Jurkat, Clone E6-1 (cell line): ENCODE measurements around the gene NCKAP5.

Experiments used
- DNase-seq: peaks from one replicate; pipeline ENCODE4 v3.0.0-alpha.2; 2011; ENCODE audit warnings: low read depth, low spot score
- H3K4me3 ChIP-seq: 2 replicates; pipeline ENCODE4 v1.5.1; 2011; ENCODE audit warnings: mild to moderate bottlenecking, low read length, control low read depth, moderate library complexity

The NCKAP5 gene

DNA sequence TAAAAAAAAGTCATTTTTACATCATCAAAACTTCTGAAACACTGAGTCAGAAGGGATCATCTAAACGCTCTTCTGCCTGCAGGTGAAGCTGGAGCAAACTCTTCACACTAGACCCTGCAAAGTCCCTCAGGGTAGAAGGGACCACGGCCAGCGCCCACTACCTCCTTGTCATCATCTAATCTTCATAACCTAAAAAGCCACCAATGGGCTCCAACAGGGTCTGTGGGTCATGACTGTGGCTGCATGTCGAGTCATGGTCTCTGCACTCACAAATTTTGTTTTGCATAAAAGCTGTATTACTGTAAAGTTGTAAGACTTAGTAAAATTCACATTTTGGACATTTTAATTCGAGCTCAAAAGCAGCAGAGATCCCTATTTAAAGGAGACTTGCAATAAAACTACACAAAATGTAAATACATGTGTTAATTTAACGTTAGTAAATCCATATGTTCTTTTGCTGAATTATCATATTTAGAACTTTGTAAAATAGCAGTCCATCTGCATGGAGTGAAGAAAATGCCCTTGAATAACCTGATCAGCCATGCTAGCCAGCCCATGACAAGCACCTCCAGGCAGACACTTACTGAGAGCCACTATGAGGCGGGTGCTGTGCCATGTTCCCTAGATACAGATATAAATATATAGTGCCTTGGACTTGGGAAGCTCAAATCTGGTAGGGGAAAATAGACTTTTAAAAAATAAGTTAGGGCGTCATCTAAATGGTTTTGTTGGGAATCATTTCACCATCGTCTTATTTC lies 461.0 kb downstream of the NCKAP5 start:
- H3K4me3 ChIP-seq, result no peak overlapping the region
- no peak for DNase-seq

DNA sequence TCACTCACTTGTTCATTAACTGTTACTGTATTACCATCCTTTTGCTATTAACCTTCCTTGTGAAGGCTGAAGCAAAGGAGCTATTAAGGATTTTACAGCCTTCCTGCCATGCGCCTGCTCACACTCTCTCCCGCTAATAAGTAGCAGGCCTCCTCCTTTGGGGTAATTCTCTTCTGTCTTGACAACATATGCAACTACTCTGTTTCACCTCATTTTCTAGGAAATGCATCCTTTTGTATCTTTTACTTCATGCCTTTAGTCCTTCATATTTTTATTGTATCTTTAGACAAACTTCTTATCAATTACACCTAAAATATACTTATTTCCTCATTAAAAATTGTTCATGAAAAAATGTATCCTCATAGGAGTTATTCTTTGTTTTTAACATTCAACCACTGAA lies 463.4 kb downstream of the NCKAP5 start:
- DNase-seq, result no peak

DNA sequence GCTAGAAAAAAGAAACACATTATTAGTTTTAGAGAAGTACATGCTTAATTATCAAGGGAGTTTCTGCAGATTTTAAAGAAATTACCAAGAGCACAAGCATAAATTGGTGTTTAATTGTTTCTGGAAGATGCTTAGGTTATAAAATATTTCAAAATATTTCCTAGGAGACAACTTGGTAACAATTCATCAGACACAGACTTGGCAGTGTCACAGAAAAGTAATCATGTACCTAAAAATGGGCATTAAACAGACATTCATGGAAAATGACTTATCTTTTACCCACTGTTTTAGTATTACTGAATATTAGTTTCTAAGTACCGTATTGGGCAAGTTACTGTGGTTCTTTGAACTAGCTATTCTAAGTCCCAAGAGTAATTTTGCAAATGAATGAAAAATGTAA lies 469.5 kb downstream of the NCKAP5 start:
- no peak overlapping the region for H3K4me3 ChIP-seq
- DNase-seq, result no peak

More for the DNA sequence above, 463.4 kb downstream of the NCKAP5 start:
- H3K4me3 ChIP-seq, result no peak overlapping the region

DNA sequence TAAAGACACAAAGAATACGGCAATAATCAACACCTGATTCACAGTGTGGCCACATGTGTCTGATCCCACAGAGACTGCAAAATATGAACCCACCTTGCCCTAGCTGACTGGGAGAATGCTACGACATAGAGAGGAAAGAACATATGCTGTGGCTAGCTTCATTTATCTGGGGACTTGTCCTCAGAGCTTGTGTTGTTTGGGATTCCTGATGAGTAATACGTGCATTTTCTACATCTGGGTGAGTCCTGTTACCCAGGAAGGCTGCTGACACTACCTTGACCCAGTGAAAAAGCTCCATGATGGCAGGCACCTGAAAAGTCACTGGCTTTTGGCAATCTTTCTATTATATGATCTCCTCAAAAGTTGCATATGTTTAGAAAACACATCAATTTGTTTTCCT lies 470.6 kb downstream of the NCKAP5 start:
- DNase-seq, result no peak
- no peak overlapping the region for H3K4me3 ChIP-seq

DNA sequence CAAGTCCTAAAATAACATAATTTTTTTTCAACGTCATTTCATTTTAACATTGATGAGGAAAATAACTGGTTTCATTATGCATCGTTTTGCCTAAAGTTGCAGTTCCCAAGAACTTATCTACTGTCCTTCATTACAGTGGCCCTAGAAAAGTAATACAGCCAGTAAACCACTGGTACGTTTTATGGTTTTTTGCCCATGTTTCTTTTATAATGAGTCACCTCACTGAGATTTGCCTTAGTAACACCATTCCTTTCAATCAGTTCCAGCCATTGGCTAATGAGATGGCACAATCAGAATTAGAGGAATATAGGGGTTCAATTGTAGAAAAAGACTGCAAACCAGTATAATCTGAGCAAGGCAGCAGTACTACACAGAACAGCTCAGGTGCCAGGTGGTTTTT lies 475.7 kb downstream of the NCKAP5 start:
- H3K4me3 ChIP-seq, result no peak overlapping the region
- no peak for DNase-seq

DNA sequence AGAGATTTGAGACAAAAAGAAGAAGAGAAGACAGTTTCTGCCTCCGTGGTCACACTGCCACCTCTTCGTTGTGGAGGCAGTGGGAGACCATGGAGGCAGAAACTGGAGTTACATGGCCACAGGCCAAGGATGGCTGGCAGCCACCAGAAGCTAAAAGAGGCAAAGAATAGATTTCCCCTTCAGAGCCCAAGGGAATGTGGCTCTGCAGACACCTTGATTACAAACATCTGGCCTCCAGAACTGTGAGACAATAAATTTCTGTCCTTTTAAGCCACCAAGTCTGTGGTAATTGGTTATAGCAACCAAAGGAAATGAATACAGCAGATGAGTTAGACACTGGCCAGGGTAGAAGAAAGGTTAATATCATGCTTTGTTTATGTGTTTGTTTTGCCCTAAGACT lies 477.9 kb downstream of the NCKAP5 start:
- H3K4me3 ChIP-seq, result no peak overlapping the region
- DNase-seq, result no peak

DNA sequence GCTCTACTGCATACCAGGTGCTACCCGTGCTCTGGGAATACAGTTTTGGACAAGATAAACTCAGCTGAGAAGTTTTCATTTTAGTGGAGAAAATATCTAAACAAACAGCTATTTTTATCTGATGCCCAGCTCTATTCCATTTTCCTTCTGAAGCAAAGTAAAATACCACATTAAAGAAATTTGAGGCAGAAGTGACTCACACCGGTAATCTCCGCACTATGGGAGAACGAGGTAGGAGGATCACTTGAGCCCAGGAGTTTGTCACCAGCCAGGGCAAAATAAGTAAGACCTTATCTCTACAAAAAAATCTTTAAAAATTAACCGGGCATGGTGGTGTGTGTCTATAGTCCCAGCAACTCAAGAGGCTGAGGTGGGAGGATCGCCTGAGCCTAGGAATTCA lies 482.1 kb downstream of the NCKAP5 start:
- no peak overlapping the region for H3K4me3 ChIP-seq
- DNase-seq, result no peak

DNA sequence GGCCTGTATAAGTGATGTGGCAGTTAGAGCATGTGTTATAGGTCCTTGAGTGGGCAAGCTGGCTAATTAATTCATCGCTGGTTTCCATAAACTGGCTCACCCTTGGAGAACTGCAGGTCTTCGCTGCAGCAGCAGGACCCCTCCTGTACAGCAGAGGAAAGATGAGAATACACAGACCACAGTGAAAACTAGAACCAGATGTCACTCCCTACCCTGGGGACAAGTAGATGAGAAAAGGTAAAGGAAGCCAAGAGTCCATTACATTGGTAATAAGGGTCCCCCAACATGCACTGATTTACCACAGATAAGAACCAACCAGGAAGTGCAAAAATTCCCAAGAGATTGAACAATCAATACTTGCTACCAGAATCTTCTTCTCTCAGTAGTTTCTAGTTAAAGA lies 482.6 kb downstream of the NCKAP5 start:
- H3K4me3 ChIP-seq, result no peak overlapping the region
- no peak for DNase-seq

DNA sequence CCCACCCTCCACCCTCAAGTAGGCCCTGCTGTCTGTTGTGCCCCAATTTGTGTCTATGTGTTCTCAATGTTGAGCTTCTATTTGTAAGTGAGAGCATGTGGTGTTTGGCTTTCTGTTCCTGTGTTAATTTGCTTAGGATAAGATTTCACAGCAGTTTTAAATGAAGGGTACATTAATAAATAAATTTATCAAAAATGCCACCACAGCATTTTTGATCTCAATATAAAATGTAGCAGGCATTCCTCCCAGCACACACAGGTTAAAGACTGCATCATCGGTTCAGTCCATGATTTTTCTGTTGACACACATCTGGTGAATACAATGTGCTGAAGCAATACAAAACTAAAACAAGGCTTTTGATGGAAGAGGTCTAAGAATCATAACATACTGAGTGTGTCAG lies 486.2 kb downstream of the NCKAP5 start:
- no peak overlapping the region for H3K4me3 ChIP-seq
- no peak for DNase-seq

DNA sequence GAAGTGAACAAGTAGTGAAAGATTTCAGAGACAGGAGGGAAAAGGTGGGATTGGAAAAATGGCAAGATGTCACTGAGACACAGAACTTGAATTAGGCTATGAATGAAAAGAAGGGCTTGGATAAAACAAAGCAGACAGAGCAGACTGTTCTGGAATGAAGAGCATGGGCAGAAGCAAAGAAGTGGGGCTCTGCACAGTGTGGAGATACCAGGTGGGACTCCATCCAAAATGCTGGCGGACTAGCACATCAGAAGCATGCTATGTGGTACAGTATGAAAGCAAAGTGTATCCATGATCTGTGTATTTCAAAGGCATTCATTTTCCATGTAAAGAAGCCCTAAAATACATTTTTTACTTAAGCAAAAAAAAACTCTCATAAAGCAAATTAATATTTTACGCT lies 487.4 kb downstream of the NCKAP5 start:
- H3K4me3 ChIP-seq, result no peak overlapping the region
- no peak for DNase-seq

DNA sequence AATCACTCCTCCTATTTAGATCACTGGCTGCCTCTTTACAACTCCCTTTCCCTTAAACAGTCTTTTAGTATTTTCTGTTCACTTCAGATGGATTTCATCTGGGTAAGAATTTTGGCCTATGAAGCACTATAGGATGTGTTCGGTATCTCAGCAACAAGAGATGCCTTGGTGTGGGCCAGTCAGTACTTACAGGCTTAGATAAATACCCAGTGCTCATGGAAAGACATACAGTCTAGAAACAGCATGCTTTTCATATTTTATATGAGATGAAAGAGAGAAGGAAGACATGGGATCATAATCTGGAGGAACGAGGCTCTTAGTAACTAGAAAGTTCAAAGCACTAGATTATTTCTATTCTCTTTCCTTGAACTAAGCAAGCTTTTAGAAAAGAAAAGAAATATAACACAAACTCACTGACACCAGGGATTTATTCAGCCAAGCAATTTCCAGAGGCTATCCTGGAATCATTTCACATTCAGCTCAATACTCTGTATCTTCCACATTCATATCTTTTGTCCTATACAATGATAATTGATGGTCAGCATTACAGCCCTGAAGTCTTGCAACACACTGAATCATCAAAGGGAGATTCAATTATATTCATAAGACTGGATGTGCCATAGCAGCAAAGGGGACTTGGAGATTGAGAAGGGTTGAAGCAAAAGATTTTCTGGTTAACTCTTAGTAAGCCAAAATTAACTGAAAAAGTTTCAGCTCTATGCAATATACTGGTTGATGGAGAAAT lies 489.4 kb downstream of the NCKAP5 start:
- DNase-seq, result no peak
- H3K4me3 ChIP-seq, result no peak overlapping the region

DNA sequence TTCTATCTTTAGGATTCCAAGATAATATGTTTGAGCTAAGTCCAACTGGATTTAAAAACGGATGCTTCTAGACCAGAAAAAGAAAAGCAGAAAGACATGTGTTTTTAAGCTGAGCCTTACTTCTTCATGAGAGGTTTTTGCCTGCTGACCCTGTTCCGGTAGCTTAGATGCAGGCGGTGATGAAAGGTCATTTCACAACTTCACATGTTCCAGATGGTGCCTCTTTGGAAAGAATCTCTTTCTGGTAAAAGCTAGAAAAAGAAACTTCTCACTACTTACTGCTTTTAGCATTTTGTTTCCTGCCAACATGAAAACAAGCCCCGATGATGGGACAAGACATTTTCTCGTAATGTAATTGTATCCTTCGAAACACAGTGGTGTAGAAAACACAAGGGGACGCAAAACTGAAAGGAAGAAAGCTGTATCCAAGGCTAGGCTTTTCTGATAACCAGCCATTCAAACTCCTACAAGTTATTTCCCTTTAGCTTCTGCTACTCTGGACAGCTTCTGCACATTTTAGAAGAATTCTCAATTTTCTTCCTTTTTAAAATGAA lies 490.9 kb downstream of the NCKAP5 start:
- no peak for DNase-seq

DNA sequence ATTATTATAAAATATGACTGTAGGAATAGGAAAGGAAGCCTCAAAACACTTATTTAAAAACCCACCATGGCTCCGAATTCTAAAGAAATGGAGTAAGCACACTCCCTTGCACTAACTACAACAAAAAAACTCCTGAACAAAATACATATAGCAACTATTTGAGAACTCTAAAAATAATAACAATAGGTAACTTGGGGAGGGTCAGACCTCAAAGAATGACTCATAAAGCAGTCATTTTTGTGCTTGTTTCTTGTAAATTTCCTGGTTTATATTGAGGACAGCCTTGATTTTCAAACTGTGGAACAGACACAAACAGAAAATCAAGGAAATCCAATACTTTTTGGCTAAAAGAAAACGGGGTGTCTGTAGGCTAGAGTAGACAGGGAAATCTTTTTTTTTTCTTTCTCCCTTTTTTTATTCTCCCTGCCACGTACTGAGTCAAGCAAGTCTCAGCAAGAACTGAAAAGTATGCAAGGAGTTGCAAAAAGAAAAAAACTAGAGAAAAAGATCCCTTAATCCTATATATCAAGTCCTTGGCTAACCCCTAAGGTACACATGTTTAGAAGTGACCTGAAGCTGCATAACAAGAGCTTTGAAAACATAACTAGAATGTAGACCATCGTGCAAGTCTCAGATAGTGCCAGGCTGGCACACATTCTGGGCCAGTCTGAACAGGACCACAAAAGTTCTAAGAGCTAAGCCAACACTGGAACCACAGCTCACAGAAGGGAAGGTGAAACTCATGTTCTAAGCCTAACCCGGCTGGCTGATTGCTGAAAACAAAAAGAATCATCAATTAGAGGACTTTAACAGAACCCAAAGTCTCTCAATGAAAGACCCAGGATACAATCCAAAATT lies 495.2 kb downstream of the NCKAP5 start:
- H3K4me3 ChIP-seq, result no peak overlapping the region
- DNase-seq, result no peak

More for the DNA sequence above, 490.9 kb downstream of the NCKAP5 start:
- H3K4me3 ChIP-seq, result no peak overlapping the region

DNA sequence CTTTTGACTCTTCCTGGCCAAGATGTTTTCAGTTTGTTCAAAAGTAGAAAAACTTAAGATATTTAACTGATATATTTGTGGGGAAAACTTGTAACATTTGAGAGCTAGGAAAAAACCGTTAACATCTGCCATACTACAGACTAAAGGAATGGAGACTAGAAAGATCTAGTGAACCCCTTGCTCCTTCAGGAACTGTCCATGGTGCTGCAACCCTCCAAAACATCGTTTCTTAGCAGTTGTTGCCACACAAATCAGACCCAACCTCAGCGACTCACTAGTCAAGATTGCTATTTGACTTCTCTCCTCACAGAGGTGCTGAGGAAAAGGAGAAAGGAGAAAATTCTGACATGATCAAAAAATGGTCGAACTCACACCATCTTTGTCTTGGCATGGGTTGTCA lies 504.5 kb downstream of the NCKAP5 start:
- peak; percentile 28 for DNase-seq

DNA sequence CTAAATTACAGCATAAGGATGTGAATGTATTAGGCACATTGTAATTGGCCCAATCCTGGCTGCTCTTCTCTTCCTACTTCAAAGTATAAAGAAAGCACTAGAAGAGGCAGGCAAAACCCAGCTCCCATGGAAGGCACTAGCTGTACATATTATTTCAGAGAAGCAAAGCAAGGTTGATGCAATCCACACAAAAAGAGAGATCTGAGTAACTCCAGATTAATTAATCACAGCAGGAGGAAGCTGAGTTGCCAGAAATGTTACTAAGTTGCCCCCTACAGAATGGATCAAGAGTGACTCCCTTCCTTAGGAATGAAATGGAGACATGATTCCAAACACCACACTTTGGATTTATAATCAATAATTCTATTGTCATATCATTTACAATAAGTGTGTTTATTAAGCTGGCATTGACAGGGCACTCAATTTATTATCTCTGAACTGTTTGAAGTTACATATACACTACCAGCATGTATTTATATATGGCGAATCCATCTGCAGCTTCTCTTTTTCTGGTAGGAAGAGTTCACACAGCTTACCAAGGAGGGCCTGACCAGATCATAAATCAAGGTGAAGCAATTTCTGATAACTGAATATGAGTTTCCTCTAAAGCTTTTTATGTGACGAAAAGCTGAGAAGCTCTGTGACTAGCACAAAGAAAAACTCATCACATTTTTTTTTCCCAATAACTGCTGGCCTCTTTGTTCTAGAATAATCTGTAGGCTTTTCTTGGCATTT lies 505.2 kb downstream of the NCKAP5 start:
- DNase-seq, result no peak
- no peak overlapping the region for H3K4me3 ChIP-seq

More for the DNA sequence above, 504.5 kb downstream of the NCKAP5 start:
- H3K4me3 ChIP-seq, result no peak overlapping the region

DNA sequence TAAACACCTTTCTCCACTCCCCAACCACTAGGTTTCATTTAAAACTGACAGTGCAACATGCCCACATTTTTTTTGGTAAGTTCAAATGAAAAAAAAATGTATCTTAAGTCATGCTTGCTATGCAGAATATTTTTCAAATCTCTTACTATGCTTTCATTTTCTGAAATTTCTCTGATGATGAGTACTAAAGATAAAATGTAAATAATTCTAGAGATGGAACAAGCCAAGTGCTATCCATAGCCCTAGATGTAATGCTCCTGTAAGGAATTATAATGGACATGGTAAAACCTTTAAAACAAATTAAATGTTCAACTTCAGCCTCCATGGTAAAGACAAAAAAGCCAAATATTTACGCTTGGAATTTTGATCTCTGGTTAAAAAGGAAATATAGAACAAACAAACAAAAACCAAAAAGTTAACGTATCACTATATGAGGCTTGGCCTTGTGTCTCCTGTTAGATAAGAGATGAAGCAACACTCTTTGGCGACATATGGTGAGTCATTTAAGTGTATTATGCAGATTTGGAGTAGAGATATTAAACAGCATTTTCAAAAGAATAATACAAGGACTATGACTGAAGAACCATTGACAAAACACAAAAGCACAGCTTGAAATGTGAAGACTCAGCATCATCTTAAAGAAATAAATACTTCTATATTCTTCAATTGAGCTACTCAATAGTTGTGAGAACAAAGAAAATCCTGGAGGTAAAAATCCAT lies 506.2 kb downstream of the NCKAP5 start:
- DNase-seq, result no peak
- H3K4me3 ChIP-seq, result no peak overlapping the region

DNA sequence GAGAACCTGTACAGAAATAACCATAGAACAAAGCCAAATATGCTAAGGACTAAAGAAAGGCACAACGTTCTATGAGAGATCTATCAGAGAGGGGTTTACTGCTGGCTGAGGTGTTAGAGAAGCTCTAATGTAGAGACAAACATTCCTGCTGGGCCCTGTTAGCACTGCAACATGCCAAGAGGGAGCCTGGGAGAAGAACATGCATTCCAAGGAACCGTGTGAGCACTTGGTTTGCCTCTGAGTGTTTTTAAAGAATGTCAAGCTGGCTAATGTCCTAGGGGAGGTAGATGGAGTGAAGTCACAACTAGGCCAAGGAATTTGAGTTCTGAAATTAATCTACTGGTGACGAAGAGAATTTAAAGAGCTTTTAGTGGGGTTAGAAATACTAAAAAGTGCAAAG lies 514.0 kb downstream of the NCKAP5 start:
- H3K4me3 ChIP-seq, result no peak overlapping the region
- no peak for DNase-seq

DNA sequence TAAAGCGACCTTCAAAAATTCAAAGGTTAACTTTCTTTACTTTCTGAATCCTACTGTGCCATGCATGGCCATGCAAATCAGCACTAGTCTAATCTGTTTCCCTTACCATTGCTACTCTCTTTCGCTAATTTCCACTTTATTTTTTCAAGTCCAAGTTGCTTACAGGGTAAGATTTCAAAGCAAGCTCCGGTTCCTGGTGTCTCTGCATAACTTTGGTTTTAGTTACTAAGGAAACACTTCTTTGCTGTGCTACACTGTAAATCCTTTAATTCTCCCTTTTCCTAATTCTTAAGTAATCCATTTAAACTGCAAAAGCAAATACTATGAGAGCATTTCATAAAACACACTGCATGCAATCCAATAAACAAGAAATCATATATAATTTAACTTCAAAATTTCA lies 514.7 kb downstream of the NCKAP5 start:
- no peak overlapping the region for H3K4me3 ChIP-seq
- no peak for DNase-seq
